GM23338 (cell line): Measurements from ENCODE around the gene CNOT10.
"Not testable (repeated sequence)": the region's sequence is repeated elsewhere in the genome, so short reads cannot be mapped to it uniquely, and the experiment has no call there.

Experiments
- EZH2 ChIP-seq: fragments of 200-600 bp; sonication (generic); IDR thresholded peaks from one replicate; pipeline ENCODE4 v1.8.0; 2017; ENCODE audit warnings: antibody characterized with exemption, mild to moderate bottlenecking, low read depth; ENCODE audit not compliant: unreplicated experiment
- EZH2phosphoT487 ChIP-seq: fragments of 200-600 bp; sonication (generic); IDR thresholded peaks from one replicate; pipeline ENCODE4 v1.8.1; 2018; ENCODE audit warnings: antibody characterized with exemption; ENCODE audit not compliant: unreplicated experiment
- JUNB ChIP-seq: IDR thresholded peaks from one replicate; pipeline ENCODE4 v1.6.1; 2016; ENCODE audit warnings: antibody characterized with exemption; ENCODE audit not compliant: unreplicated experiment
- POLR2AphosphoS5 ChIP-seq: IDR thresholded peaks from 2 replicates; pipeline ENCODE4 v1.6.1; 2016; ENCODE audit warnings: antibody characterized with exemption, low read depth
- ZNF114 ChIP-seq: fragments of 250-450 bp; sonication (Bioruptor Pico); IDR thresholded peaks from 2 replicates; pipeline ENCODE4 v1.5.0; 2020; ENCODE audit warnings: mild to moderate bottlenecking, moderate library complexity
- ZNF331 ChIP-seq: fragments of 250-450 bp; sonication (Bioruptor Pico); IDR thresholded peaks from 2 replicates; pipeline ENCODE4 v1.5.0; 2020; ENCODE audit warnings: low read depth, mild to moderate bottlenecking, moderate library complexity
- TF ChIP-seq, protein P1 (sequence below), 2 experiments: fragments of 200-600 bp in 1 of 2; sonication (generic) in 1 of 2; conservative IDR thresholded peaks; 2 replicates each; pipeline versions ENCODE4 v1.5.1 to v1.6.1; 2016 to 2017; ENCODE audit warnings: antibody characterized with exemption in 2 of 2, low read depth in 2 of 2, mild to moderate bottlenecking in 2 of 2, moderate library complexity in 1 of 2
- TF ChIP-seq, protein P2 (sequence below): IDR thresholded peaks from one replicate; pipeline ENCODE4 v1.6.1; 2018; ENCODE audit warnings: antibody characterized with exemption; ENCODE audit not compliant: unreplicated experiment
- TF ChIP-seq, protein P3 (sequence below): fragments of 250-450 bp; sonication (Bioruptor Pico); IDR thresholded peaks from 2 replicates; pipeline ENCODE4 v1.5.0; 2020; ENCODE audit warnings: mild to moderate bottlenecking, moderate library complexity

DNA sequence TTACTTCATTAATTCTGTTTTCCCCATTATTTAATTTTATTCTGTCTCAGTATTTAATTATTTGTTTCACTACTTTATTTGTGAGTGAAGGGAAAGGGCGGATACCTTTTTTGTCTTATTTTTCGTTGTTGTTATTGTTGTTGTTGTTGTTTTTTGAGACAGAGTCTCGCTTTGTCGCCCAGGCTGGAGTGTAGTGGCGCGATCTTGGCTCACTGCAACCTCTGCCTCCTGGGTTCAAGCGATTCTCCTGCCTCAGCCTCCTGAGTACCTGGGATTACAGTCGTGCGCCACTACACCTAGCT, 96.9 kb downstream of the CNOT10 start:
- TF ChIP-seq, protein P1, sequence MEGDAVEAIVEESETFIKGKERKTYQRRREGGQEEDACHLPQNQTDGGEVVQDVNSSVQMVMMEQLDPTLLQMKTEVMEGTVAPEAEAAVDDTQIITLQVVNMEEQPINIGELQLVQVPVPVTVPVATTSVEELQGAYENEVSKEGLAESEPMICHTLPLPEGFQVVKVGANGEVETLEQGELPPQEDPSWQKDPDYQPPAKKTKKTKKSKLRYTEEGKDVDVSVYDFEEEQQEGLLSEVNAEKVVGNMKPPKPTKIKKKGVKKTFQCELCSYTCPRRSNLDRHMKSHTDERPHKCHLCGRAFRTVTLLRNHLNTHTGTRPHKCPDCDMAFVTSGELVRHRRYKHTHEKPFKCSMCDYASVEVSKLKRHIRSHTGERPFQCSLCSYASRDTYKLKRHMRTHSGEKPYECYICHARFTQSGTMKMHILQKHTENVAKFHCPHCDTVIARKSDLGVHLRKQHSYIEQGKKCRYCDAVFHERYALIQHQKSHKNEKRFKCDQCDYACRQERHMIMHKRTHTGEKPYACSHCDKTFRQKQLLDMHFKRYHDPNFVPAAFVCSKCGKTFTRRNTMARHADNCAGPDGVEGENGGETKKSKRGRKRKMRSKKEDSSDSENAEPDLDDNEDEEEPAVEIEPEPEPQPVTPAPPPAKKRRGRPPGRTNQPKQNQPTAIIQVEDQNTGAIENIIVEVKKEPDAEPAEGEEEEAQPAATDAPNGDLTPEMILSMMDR (conservative IDR thresholded peaks at IDR 0.05; ENCODE audit: low read depth in 2 of 2): not testable (repeated sequence)
- TF ChIP-seq, protein P2, sequence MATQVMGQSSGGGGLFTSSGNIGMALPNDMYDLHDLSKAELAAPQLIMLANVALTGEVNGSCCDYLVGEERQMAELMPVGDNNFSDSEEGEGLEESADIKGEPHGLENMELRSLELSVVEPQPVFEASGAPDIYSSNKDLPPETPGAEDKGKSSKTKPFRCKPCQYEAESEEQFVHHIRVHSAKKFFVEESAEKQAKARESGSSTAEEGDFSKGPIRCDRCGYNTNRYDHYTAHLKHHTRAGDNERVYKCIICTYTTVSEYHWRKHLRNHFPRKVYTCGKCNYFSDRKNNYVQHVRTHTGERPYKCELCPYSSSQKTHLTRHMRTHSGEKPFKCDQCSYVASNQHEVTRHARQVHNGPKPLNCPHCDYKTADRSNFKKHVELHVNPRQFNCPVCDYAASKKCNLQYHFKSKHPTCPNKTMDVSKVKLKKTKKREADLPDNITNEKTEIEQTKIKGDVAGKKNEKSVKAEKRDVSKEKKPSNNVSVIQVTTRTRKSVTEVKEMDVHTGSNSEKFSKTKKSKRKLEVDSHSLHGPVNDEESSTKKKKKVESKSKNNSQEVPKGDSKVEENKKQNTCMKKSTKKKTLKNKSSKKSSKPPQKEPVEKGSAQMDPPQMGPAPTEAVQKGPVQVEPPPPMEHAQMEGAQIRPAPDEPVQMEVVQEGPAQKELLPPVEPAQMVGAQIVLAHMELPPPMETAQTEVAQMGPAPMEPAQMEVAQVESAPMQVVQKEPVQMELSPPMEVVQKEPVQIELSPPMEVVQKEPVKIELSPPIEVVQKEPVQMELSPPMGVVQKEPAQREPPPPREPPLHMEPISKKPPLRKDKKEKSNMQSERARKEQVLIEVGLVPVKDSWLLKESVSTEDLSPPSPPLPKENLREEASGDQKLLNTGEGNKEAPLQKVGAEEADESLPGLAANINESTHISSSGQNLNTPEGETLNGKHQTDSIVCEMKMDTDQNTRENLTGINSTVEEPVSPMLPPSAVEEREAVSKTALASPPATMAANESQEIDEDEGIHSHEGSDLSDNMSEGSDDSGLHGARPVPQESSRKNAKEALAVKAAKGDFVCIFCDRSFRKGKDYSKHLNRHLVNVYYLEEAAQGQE: not testable (repeated sequence)
- not testable (repeated sequence) for TF ChIP-seq EZH2; EZH2phosphoT487; JUNB; POLR2AphosphoS5; ZNF331 (CRISPR knock-in tag); ZNF114 (CRISPR knock-in tag)
- TF ChIP-seq, protein P3, sequence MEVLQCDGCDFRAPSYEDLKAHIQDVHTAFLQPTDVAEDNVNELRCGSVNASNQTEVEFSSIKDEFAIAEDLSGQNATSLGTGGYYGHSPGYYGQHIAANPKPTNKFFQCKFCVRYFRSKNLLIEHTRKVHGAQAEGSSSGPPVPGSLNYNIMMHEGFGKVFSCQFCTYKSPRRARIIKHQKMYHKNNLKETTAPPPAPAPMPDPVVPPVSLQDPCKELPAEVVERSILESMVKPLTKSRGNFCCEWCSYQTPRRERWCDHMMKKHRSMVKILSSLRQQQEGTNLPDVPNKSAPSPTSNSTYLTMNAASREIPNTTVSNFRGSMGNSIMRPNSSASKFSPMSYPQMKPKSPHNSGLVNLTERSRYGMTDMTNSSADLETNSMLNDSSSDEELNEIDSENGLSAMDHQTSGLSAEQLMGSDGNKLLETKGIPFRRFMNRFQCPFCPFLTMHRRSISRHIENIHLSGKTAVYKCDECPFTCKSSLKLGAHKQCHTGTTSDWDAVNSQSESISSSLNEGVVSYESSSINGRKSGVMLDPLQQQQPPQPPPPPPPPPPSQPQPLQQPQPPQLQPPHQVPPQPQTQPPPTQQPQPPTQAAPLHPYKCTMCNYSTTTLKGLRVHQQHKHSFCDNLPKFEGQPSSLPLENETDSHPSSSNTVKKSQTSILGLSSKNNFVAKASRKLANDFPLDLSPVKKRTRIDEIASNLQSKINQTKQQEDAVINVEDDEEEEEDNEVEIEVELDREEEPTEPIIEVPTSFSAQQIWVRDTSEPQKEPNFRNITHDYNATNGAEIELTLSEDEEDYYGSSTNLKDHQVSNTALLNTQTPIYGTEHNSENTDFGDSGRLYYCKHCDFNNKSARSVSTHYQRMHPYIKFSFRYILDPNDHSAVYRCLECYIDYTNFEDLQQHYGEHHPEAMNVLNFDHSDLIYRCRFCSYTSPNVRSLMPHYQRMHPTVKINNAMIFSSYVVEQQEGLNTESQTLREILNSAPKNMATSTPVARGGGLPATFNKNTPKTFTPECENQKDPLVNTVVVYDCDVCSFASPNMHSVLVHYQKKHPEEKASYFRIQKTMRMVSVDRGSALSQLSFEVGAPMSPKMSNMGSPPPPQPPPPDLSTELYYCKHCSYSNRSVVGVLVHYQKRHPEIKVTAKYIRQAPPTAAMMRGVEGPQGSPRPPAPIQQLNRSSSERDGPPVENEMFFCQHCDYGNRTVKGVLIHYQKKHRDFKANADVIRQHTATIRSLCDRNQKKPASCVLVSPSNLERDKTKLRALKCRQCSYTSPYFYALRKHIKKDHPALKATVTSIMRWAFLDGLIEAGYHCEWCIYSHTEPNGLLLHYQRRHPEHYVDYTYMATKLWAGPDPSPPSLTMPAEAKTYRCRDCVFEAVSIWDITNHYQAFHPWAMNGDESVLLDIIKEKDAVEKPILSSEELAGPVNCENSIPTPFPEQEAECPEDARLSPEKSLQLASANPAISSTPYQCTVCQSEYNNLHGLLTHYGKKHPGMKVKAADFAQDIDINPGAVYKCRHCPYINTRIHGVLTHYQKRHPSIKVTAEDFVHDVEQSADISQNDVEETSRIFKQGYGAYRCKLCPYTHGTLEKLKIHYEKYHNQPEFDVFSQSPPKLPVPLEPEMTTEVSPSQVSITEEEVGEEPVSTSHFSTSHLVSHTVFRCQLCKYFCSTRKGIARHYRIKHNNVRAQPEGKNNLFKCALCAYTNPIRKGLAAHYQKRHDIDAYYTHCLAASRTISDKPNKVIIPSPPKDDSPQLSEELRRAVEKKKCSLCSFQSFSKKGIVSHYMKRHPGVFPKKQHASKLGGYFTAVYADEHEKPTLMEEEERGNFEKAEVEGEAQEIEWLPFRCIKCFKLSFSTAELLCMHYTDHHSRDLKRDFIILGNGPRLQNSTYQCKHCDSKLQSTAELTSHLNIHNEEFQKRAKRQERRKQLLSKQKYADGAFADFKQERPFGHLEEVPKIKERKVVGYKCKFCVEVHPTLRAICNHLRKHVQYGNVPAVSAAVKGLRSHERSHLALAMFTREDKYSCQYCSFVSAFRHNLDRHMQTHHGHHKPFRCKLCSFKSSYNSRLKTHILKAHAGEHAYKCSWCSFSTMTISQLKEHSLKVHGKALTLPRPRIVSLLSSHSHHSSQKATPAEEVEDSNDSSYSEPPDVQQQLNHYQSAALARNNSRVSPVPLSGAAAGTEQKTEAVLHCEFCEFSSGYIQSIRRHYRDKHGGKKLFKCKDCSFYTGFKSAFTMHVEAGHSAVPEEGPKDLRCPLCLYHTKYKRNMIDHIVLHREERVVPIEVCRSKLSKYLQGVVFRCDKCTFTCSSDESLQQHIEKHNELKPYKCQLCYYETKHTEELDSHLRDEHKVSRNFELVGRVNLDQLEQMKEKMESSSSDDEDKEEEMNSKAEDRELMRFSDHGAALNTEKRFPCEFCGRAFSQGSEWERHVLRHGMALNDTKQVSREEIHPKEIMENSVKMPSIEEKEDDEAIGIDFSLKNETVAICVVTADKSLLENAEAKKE (CRISPR knock-in tag): not testable (repeated sequence)
